ENCODE results near the gene PRKG1.

The PRKG1 gene

DNA sequence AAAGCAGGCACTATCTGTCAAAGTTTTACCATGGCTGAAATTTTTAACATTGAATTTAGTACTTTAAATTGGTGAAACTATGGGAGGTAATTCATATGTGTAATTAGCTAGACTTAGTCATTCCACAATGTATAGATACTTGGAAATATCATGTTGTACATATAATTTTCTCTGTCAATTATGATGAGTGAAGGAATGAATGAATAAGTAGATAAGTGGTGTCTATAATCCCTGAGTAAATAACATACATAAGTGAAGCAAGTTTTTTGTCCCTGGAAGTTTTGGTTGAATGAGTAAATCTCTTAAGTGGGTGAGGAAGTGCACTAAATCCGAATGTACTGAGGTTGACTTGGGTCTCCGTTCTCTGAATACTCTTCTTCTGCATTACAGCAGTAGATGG lies 424.1 kb downstream of the PRKG1 start:
- no peaks in the 10 kb centered on the region for H3K9me2 ChIP-seq (replicated peaks; ENCODE audit: low read depth, low read length)
- H3F3A ChIP-seq (ENCODE audit: low read depth) = no peaks in the 10 kb centered on the region
- H3K9ac ChIP-seq (ENCODE audit: low read depth, low read length, poor library complexity, severe bottlenecking) = no peak overlapping the region
- H3K9me3 ChIP-seq (ENCODE audit: insufficient read depth, low read depth, low read length) = no peaks in the 10 kb centered on the region
- TF ChIP-seq EZH2phosphoT487 (IDR thresholded peaks at IDR 0.05; ENCODE audit: borderline replicate concordance) = no peak
- TF ChIP-seq, protein P1, sequence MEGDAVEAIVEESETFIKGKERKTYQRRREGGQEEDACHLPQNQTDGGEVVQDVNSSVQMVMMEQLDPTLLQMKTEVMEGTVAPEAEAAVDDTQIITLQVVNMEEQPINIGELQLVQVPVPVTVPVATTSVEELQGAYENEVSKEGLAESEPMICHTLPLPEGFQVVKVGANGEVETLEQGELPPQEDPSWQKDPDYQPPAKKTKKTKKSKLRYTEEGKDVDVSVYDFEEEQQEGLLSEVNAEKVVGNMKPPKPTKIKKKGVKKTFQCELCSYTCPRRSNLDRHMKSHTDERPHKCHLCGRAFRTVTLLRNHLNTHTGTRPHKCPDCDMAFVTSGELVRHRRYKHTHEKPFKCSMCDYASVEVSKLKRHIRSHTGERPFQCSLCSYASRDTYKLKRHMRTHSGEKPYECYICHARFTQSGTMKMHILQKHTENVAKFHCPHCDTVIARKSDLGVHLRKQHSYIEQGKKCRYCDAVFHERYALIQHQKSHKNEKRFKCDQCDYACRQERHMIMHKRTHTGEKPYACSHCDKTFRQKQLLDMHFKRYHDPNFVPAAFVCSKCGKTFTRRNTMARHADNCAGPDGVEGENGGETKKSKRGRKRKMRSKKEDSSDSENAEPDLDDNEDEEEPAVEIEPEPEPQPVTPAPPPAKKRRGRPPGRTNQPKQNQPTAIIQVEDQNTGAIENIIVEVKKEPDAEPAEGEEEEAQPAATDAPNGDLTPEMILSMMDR (conservative IDR thresholded peaks at IDR 0.05; ENCODE audit: low read length) = no peak
- H3K79me2 ChIP-seq (ENCODE audit: insufficient read depth, low read length) = no peaks in the 10 kb centered on the region
- no peaks in the 10 kb centered on the region for H4K20me1 ChIP-seq (ENCODE audit: insufficient read depth, low read length, poor library complexity, severe bottlenecking)
- no peak overlapping the region for H3K4me2 ChIP-seq (ENCODE audit: low read depth, low read length, poor library complexity, severe bottlenecking)
- H3K4me3 ChIP-seq (ENCODE audit: low read length, poor library complexity, severe bottlenecking) = no peak overlapping the region
- H2AFZ ChIP-seq (ENCODE audit: low read length) = no peak overlapping the region
- H3K27me3 ChIP-seq (ENCODE audit: insufficient read depth, low read length, poor library complexity, severe bottlenecking) = no peaks in the 10 kb centered on the region
- H3K4me1 ChIP-seq (ENCODE audit: insufficient read depth, low read length, poor library complexity, severe bottlenecking) = no peaks in the 10 kb centered on the region
- no peaks in the 10 kb centered on the region for H3K36me3 ChIP-seq (ENCODE audit: insufficient read depth, low read length)

DNA sequence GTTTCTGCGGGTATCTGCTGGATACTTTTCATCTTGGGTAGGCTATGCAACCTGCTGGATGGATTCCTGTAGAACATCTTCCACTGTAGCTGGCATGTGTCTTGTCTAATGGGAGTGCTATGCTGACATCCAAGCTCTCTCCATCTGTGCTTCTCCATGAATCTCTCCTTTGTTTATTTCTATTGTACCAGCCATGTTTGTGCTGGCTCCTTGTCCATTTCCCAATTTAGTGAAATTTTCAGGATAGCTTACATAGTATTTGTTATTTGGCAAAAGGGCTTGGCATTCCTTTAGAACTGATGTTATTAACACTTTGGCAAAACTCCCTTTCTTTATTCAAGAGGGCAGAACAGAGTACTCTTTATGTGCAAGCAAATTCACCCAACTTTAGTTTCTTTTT lies 427.1 kb downstream of the PRKG1 start:
- TF ChIP-seq, protein P1 (conservative IDR thresholded peaks at IDR 0.05; ENCODE audit: low read length) = no peak
- no peak for TF ChIP-seq EZH2phosphoT487 (IDR thresholded peaks at IDR 0.05; ENCODE audit: borderline replicate concordance)
- Histone ChIP-seq H3K79me2 (ENCODE audit: insufficient read depth, low read length) (no peaks in the 10 kb centered on the region), H3K4me1 (ENCODE audit: insufficient read depth, low read length, poor library complexity, severe bottlenecking) (no peaks in the 10 kb centered on the region), H3K27me3 (ENCODE audit: insufficient read depth, low read length, poor library complexity, severe bottlenecking) (no peaks in the 10 kb centered on the region), H3K9me2 (replicated peaks; ENCODE audit: low read depth, low read length) (no peaks in the 10 kb centered on the region), H3K4me3 (ENCODE audit: low read length, poor library complexity, severe bottlenecking) (no peak overlapping the region), H3K9ac (ENCODE audit: low read depth, low read length, poor library complexity, severe bottlenecking) (no peak overlapping the region), H3K9me3 (ENCODE audit: insufficient read depth, low read depth, low read length) (no peaks in the 10 kb centered on the region), H3F3A (ENCODE audit: low read depth) (no peaks in the 10 kb centered on the region), H4K20me1 (ENCODE audit: insufficient read depth, low read length, poor library complexity, severe bottlenecking) (no peaks in the 10 kb centered on the region), H3K36me3 (ENCODE audit: insufficient read depth, low read length) (no peaks in the 10 kb centered on the region), H2AFZ (ENCODE audit: low read length) (no peak overlapping the region), H3K4me2 (ENCODE audit: low read depth, low read length, poor library complexity, severe bottlenecking) (no peak overlapping the region)

DNA sequence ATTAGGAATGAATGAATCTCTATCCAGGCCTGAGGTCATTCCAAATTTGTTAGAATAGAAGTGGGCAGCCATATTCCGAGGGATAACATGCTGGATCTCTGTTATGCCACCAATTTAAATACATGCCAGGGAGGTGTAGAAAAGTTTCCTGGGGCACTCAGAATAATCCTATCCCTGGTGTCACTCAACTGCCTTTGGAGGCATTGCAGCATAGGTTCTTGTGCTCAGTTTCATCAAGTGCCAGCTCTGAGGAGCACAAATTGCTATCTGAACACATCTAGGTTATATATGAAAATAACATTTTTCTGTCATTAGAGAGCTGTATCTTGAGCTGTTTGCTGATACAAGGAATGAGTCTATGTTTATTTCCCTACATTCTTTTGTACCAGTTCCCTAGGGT lies 427.8 kb downstream of the PRKG1 start:
- no peak overlapping the region for H3K4me2 ChIP-seq (ENCODE audit: low read depth, low read length, poor library complexity, severe bottlenecking)
- H3K9me3 ChIP-seq (ENCODE audit: insufficient read depth, low read depth, low read length) = no peaks in the 10 kb centered on the region
- no peaks in the 10 kb centered on the region for H3K36me3 ChIP-seq (ENCODE audit: insufficient read depth, low read length)
- TF ChIP-seq EZH2phosphoT487 (IDR thresholded peaks at IDR 0.05; ENCODE audit: borderline replicate concordance) = no peak
- no peaks in the 10 kb centered on the region for H3K79me2 ChIP-seq (ENCODE audit: insufficient read depth, low read length)
- H3K27me3 ChIP-seq (ENCODE audit: insufficient read depth, low read length, poor library complexity, severe bottlenecking) = no peaks in the 10 kb centered on the region
- H3F3A ChIP-seq (ENCODE audit: low read depth) = no peaks in the 10 kb centered on the region
- no peak overlapping the region for H3K4me3 ChIP-seq (ENCODE audit: low read length, poor library complexity, severe bottlenecking)
- no peak overlapping the region for H2AFZ ChIP-seq (ENCODE audit: low read length)
- no peaks in the 10 kb centered on the region for H4K20me1 ChIP-seq (ENCODE audit: insufficient read depth, low read length, poor library complexity, severe bottlenecking)
- no peak overlapping the region for H3K9ac ChIP-seq (ENCODE audit: low read depth, low read length, poor library complexity, severe bottlenecking)
- H3K4me1 ChIP-seq (ENCODE audit: insufficient read depth, low read length, poor library complexity, severe bottlenecking) = no peaks in the 10 kb centered on the region
- H3K9me2 ChIP-seq (replicated peaks; ENCODE audit: low read depth, low read length) = no peaks in the 10 kb centered on the region

DNA sequence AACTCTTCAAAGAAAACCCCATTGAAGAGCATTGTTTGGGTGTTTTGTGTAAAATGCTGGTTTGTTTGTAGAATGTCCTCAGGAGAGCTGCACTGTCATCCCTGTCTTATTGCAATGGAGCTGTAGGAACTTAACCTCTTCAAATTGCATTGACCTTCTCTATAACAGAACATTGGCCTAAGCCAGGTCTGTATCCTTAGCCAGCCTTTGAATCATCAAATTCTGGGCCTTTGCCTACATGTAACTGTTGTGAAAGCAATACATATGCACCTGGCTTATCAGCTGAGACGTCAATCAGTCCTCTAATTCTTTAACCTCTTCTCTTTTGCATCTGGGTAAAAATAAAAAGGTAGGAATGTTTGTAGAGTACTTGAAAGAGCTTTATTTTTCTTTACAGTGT lies 429.1 kb downstream of the PRKG1 start:
- Histone ChIP-seq H3K27me3 (ENCODE audit: insufficient read depth, low read length, poor library complexity, severe bottlenecking) (no peaks in the 10 kb centered on the region), H4K20me1 (ENCODE audit: insufficient read depth, low read length, poor library complexity, severe bottlenecking) (no peaks in the 10 kb centered on the region), H3F3A (ENCODE audit: low read depth) (no peaks in the 10 kb centered on the region), H3K9ac (ENCODE audit: low read depth, low read length, poor library complexity, severe bottlenecking) (no peak overlapping the region), H3K36me3 (ENCODE audit: insufficient read depth, low read length) (no peaks in the 10 kb centered on the region), H3K4me1 (ENCODE audit: insufficient read depth, low read length, poor library complexity, severe bottlenecking) (no peaks in the 10 kb centered on the region), H3K79me2 (ENCODE audit: insufficient read depth, low read length) (no peaks in the 10 kb centered on the region), H3K4me3 (ENCODE audit: low read length, poor library complexity, severe bottlenecking) (no peak overlapping the region), H3K4me2 (ENCODE audit: low read depth, low read length, poor library complexity, severe bottlenecking) (no peak overlapping the region), H3K9me2 (replicated peaks; ENCODE audit: low read depth, low read length) (no peaks in the 10 kb centered on the region), H3K9me3 (ENCODE audit: insufficient read depth, low read depth, low read length) (no peaks in the 10 kb centered on the region), H2AFZ (ENCODE audit: low read length) (no peak overlapping the region)
- TF ChIP-seq, protein P1 (conservative IDR thresholded peaks at IDR 0.05; ENCODE audit: low read length) = no peak
- TF ChIP-seq EZH2phosphoT487 (IDR thresholded peaks at IDR 0.05; ENCODE audit: borderline replicate concordance) = no peak

Data from Loucy (cell line).